HepG2 (cell line): Measurements from ENCODE around the gene MRPS5. TPM values are rescaled to one million over a fixed set of nuclear protein-coding genes. Genes with fewer than 3 reads are reported as not detected.

Source experiments
- BRCA1 ChIP-seq: sonication (generic); formaldehyde crosslinking; IDR thresholded peaks from 2 replicates; pipeline ENCODE4 v1.4.0; 2020; ENCODE audit warnings: missing genetic modification reagents
- RAD51 ChIP-seq: fragments of 450-650 bp; IDR thresholded peaks from 2 replicates; pipeline ENCODE4 v1.6.1; 2016; ENCODE audit warnings: borderline replicate concordance
- REXO4 ChIP-seq: sonication (generic); formaldehyde crosslinking; IDR thresholded peaks from 2 replicates; pipeline ENCODE4 v1.8.0; 2022; ENCODE audit warnings: missing genetic modification reagents, mild to moderate bottlenecking, borderline replicate concordance
- SKI ChIP-seq: fragments of 450-650 bp; IDR thresholded peaks from one replicate; pipeline ENCODE4 v1.6.1; 2018; ENCODE audit warnings: mild to moderate bottlenecking; ENCODE audit not compliant: partially characterized antibody
- SP1 ChIP-seq, 2 experiments: fragments of 450-650 bp in 1 of 2; sonication (generic) in 1 of 2; formaldehyde crosslinking in 1 of 2; IDR thresholded peaks; 2 replicates each; pipeline versions ENCODE4 v1.4.0 to v1.6.1; 2016 to 2020; ENCODE audit warnings: missing genetic modification reagents in 1 of 2
- STAG1 ChIP-seq: sonication (generic); formaldehyde crosslinking; IDR thresholded peaks from 2 replicates; pipeline ENCODE4 v1.4.0; 2020; ENCODE audit warnings: missing genetic modification reagents
- ZC3H4 ChIP-seq: sonication (generic); formaldehyde crosslinking; IDR thresholded peaks from 2 replicates; pipeline ENCODE4 v1.4.0; 2020; ENCODE audit warnings: missing genetic modification reagents, borderline replicate concordance
- ZNF430 ChIP-seq: sonication (generic); formaldehyde crosslinking; IDR thresholded peaks from 2 replicates; pipeline ENCODE4 v1.9.0; 2021; ENCODE audit warnings: mild to moderate bottlenecking, missing genetic modification reagents
- ZNF549 ChIP-seq: sonication (generic); formaldehyde crosslinking; IDR thresholded peaks from 2 replicates; pipeline ENCODE4 v1.5.0; 2020; ENCODE audit warnings: missing genetic modification reagents
- ZNF557 ChIP-seq: sonication (generic); formaldehyde crosslinking; IDR thresholded peaks from 2 replicates; pipeline ENCODE4 v1.4.0; 2020; ENCODE audit warnings: missing genetic modification reagents
- ZNF782 ChIP-seq: sonication (generic); formaldehyde crosslinking; IDR thresholded peaks from 2 replicates; pipeline ENCODE4 v1.4.0; 2020; ENCODE audit warnings: missing genetic modification reagents, mild to moderate bottlenecking, borderline replicate concordance
- polyA plus RNA-seq, 8 experiments: library from polyadenylated mRNA; depleted of rRNA in 3 of 8; stranded (reverse) in 7 of 8; unstranded in 1 of 8; fragments of >200 nt; fragmentation: Illumina TruSeq in 4 of 8; extraction: Trizol in 4 of 8; gene quantifications; 2 replicates each; pipeline versions ENCODE4 v1.2.1 to v1.2.3, GENCODE V29; 2011 to 2016; ENCODE audit warnings: low read depth in 4 of 8, missing spikeins in 1 of 8, mixed read lengths in 1 of 8; ENCODE audit not compliant: insufficient read depth in 1 of 8
- total RNA-seq, 5 experiments: library from RNA; depleted of rRNA; stranded (reverse); fragments of >200 nt; fragmentation: Illumina TruSeq; extraction: Trizol; gene quantifications; 2 replicates each; pipeline ENCODE4 v1.2.3, GENCODE V29; 2016; ENCODE audit warnings: low read depth in 1 of 5
- TF ChIP-seq, protein P1 (sequence below): sonication (generic); IDR thresholded peaks from 2 replicates; pipeline ENCODE4 v1.6.1; 2016; ENCODE audit warnings: low read depth, borderline replicate concordance
- TF ChIP-seq, protein P2 (sequence below): sonication (generic); formaldehyde crosslinking; IDR thresholded peaks from 2 replicates; pipeline ENCODE4 v1.8.1; 2022; ENCODE audit warnings: low read depth, mild to moderate bottlenecking, missing genetic modification reagents
- TF ChIP-seq, protein P3 (sequence below): sonication (generic); formaldehyde crosslinking; IDR thresholded peaks from 2 replicates; pipeline ENCODE4 v1.4.0; 2020; ENCODE audit warnings: missing genetic modification reagents, borderline replicate concordance
- TF ChIP-seq, protein P4 (sequence below): sonication (generic); formaldehyde crosslinking; IDR thresholded peaks from 2 replicates; pipeline ENCODE4 v1.4.0; 2020; ENCODE audit warnings: mild to moderate bottlenecking, missing genetic modification reagents
- TF ChIP-seq, protein P5 (sequence below): sonication (generic); formaldehyde crosslinking; IDR thresholded peaks from 2 replicates; pipeline ENCODE4 v1.4.0; 2020; ENCODE audit warnings: missing genetic modification reagents, borderline replicate concordance

MRPS5 gene
- total and polyA plus RNA-seq, 2 of the 13 experiments (the other 11 are each of a cell fraction or from before 2014, with no cell fraction given) = 98.8 to 134 TPM

DNA sequence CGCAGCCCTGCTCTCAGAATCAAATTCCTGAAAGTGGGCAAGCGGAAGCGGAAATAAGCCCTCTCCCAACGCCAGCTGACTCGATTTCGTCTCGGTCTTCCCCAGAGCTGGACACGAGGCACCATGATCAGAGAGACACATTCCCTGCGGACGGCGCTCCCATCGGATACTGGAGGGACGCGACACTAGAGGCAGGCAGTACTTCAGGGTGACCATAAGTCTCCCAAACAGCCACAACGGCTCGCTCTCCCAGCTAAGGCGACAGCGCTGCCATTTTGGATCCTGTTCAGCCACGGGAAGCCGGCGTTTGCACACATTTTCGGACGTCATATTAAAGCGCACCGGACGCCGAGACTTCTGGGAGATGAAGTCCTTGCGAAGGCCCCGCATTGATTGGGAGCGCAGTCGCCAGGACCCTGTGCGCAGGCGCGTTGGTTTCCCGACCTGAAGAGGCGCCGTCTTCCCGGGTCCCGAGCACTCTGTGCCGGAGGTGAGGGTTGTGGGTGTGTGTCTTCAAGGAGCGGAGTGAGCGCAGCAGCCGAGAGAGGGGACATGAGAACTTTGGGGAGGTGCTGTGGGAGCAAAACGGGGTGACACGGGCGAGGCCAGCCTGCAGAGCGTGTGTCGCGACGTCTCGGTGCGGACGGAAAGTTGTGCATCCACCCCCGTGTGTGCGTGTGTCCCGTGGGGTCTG lies 43.9 kb upstream of the MRPS5 start, which contains the start of gene ZNF2 (continued):
- TF ChIP-seq, protein P1, sequence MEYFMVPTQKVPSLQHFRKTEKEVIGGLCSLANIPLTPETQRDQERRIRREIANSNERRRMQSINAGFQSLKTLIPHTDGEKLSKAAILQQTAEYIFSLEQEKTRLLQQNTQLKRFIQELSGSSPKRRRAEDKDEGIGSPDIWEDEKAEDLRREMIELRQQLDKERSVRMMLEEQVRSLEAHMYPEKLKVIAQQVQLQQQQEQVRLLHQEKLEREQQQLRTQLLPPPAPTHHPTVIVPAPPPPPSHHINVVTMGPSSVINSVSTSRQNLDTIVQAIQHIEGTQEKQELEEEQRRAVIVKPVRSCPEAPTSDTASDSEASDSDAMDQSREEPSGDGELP = peak; percentile 99
- TF ChIP-seq, protein P2, sequence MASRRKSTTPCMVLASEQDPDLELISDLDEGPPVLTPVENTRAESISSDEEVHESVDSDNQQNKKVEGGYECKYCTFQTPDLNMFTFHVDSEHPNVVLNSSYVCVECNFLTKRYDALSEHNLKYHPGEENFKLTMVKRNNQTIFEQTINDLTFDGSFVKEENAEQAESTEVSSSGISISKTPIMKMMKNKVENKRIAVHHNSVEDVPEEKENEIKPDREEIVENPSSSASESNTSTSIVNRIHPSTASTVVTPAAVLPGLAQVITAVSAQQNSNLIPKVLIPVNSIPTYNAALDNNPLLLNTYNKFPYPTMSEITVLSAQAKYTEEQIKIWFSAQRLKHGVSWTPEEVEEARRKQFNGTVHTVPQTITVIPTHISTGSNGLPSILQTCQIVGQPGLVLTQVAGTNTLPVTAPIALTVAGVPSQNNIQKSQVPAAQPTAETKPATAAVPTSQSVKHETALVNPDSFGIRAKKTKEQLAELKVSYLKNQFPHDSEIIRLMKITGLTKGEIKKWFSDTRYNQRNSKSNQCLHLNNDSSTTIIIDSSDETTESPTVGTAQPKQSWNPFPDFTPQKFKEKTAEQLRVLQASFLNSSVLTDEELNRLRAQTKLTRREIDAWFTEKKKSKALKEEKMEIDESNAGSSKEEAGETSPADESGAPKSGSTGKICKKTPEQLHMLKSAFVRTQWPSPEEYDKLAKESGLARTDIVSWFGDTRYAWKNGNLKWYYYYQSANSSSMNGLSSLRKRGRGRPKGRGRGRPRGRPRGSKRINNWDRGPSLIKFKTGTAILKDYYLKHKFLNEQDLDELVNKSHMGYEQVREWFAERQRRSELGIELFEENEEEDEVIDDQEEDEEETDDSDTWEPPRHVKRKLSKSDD (CRISPR knock-in tag) = peak; percentile 95
- TF ChIP-seq ZC3H4 (no peak; the same call in none of the 2 replicates), REXO4 (no peak), SP1 (IDR thresholded peaks at IDR 0.05) (no peak), SP1 (CRISPR knock-in tag; IDR thresholded peaks at IDR 0.05) (peak; percentile 62; the same call in 1 of the 2 replicates), BRCA1 (CRISPR knock-in tag) (peak; percentile 48; the same call in 1 of the 2 replicates), STAG1 (CRISPR knock-in tag) (no peak), RAD51 (no peak), ZNF430 (CRISPR knock-in tag) (no peak; the same call in 1 of the 2 replicates), ZNF557 (CRISPR knock-in tag) (peak; percentile 40; the same call in 1 of the 2 replicates), ZNF549 (CRISPR knock-in tag) (no peak), SKI (peak; percentile 71), ZNF782 (CRISPR knock-in tag) (peak; percentile 48; the same call in 1 of the 2 replicates)
- TF ChIP-seq, protein P3, sequence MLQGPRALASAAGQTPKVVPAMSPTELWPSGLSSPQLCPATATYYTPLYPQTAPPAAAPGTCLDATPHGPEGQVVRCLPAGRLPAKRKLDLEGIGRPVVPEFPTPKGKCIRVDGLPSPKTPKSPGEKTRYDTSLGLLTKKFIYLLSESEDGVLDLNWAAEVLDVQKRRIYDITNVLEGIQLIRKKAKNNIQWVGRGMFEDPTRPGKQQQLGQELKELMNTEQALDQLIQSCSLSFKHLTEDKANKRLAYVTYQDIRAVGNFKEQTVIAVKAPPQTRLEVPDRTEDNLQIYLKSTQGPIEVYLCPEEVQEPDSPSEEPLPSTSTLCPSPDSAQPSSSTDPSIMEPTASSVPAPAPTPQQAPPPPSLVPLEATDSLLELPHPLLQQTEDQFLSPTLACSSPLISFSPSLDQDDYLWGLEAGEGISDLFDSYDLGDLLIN (CRISPR knock-in tag) = no peak
- TF ChIP-seq, protein P4, sequence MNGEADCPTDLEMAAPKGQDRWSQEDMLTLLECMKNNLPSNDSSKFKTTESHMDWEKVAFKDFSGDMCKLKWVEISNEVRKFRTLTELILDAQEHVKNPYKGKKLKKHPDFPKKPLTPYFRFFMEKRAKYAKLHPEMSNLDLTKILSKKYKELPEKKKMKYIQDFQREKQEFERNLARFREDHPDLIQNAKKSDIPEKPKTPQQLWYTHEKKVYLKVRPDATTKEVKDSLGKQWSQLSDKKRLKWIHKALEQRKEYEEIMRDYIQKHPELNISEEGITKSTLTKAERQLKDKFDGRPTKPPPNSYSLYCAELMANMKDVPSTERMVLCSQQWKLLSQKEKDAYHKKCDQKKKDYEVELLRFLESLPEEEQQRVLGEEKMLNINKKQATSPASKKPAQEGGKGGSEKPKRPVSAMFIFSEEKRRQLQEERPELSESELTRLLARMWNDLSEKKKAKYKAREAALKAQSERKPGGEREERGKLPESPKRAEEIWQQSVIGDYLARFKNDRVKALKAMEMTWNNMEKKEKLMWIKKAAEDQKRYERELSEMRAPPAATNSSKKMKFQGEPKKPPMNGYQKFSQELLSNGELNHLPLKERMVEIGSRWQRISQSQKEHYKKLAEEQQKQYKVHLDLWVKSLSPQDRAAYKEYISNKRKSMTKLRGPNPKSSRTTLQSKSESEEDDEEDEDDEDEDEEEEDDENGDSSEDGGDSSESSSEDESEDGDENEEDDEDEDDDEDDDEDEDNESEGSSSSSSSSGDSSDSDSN (CRISPR knock-in tag) = peak; percentile 85
- TF ChIP-seq, protein P5, sequence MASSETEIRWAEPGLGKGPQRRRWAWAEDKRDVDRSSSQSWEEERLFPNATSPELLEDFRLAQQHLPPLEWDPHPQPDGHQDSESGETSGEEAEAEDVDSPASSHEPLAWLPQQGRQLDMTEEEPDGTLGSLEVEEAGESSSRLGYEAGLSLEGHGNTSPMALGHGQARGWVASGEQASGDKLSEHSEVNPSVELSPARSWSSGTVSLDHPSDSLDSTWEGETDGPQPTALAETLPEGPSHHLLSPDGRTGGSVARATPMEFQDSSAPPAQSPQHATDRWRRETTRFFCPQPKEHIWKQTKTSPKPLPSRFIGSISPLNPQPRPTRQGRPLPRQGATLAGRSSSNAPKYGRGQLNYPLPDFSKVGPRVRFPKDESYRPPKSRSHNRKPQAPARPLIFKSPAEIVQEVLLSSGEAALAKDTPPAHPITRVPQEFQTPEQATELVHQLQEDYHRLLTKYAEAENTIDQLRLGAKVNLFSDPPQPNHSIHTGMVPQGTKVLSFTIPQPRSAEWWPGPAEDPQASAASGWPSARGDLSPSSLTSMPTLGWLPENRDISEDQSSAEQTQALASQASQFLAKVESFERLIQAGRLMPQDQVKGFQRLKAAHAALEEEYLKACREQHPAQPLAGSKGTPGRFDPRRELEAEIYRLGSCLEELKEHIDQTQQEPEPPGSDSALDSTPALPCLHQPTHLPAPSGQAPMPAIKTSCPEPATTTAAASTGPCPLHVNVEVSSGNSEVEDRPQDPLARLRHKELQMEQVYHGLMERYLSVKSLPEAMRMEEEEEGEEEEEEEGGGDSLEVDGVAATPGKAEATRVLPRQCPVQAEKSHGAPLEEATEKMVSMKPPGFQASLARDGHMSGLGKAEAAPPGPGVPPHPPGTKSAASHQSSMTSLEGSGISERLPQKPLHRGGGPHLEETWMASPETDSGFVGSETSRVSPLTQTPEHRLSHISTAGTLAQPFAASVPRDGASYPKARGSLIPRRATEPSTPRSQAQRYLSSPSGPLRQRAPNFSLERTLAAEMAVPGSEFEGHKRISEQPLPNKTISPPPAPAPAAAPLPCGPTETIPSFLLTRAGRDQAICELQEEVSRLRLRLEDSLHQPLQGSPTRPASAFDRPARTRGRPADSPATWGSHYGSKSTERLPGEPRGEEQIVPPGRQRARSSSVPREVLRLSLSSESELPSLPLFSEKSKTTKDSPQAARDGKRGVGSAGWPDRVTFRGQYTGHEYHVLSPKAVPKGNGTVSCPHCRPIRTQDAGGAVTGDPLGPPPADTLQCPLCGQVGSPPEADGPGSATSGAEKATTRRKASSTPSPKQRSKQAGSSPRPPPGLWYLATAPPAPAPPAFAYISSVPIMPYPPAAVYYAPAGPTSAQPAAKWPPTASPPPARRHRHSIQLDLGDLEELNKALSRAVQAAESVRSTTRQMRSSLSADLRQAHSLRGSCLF (CRISPR knock-in tag) = no peak; the same call in 1 of the 2 replicates
